Retinal pigment epithelial cell (primary cell): ENCODE results near the gene CD52.

Experiments used
- DNase-seq: peaks from one replicate; pipeline ENCODE4 v3.0.0-alpha.2; 2010; ENCODE audit warnings: low read depth
- H3K4me3 ChIP-seq: 2 replicates; pipeline ENCODE4 v1.5.1; 2011; ENCODE audit warnings: mild to moderate bottlenecking, low read length, control low read depth, moderate library complexity
- CTCF ChIP-seq: conservative IDR thresholded peaks from 2 replicates; pipeline ENCODE4 v1.5.1; 2011; ENCODE audit warnings: low read depth, low read length, control low read depth, inconsistent platforms

The CD52 gene

GRCh38 chr1:26318338-26319064 lies 743 bp downstream of the CD52 start:
- DNase-seq, result no peak
- no peak overlapping the region for H3K4me3 ChIP-seq

GRCh38 chr1:26320896-26321295 lies 3.1 kb downstream of the CD52 start:
- H3K4me3 ChIP-seq, result no peak overlapping the region
- DNase-seq, result no peak
- TF ChIP-seq CTCF, result no peak

More at GRCh38 chr1:26318338-26319064, 743 bp downstream of the CD52 start:
- no peak for TF ChIP-seq CTCF

- H3K4me3 ChIP-seq, result no peak overlapping the region
- peak; percentile 90 for TF ChIP-seq CTCF
- DNase-seq, result peak; percentile 34
Measured at GRCh38 chr1:26321315-26322041, 3.7 kb downstream of the CD52 start.

GRCh38 chr1:26322042-26322331 lies 4.2 kb downstream of the CD52 start:
- no peak for DNase-seq
- TF ChIP-seq CTCF, result no peak
- no peak overlapping the region for H3K4me3 ChIP-seq

GRCh38 chr1:26323382-26323781 lies 5.6 kb downstream of the CD52 start:
- no peak overlapping the region for H3K4me3 ChIP-seq
- DNase-seq, result no peak
- TF ChIP-seq CTCF, result no peak

- no peak for TF ChIP-seq CTCF
- DNase-seq, result no peak
Measured at GRCh38 chr1:26324550-26324949, 6.8 kb downstream of the CD52 start.

GRCh38 chr1:26327956-26328362 lies 10.2 kb downstream of the CD52 start:
- DNase-seq, result no peak
- no peak for TF ChIP-seq CTCF
- no peak overlapping the region for H3K4me3 ChIP-seq

More at GRCh38 chr1:26324550-26324949, 6.8 kb downstream of the CD52 start:
- no peak overlapping the region for H3K4me3 ChIP-seq
